HG03280 (cell line): Measurements from ENCODE around the gene LGALS9.
A peak's percentile ranks its signal among the peaks of the same experiment; 100 is the strongest.

Experiments
- ATAC-seq: cut with Tn5 transposase; IDR thresholded peaks from one replicate; pipeline ENCODE4 v1.9.1; 2021; ENCODE audit warnings: mild to moderate bottlenecking, moderate library complexity; ENCODE audit not compliant: unreplicated experiment

The LGALS9 gene

GRCh38 chr17:27630607-27631410, at the start of gene LGALS9:
Gene LGALS9 (plus strand): TSS chr17:27631188. CDS start chr17:27631266, 78 bp downstream.
- ATAC-seq: peak; percentile 37

- no peak for ATAC-seq
Measured at GRCh38 chr17:27582696-27583095, 48.3 kb upstream of the LGALS9 start.

GRCh38 chr17:27585153-27585681, 45.8 kb upstream of the LGALS9 start:
- no peak for ATAC-seq

- no peak for ATAC-seq
Measured at GRCh38 chr17:27585792-27586191, 45.2 kb upstream of the LGALS9 start.

- ATAC-seq: no peak
Measured at GRCh38 chr17:27586203-27586721, 44.7 kb upstream of the LGALS9 start.

GRCh38 chr17:27588354-27588753, 42.6 kb upstream of the LGALS9 start:
- no peak for ATAC-seq

GRCh38 chr17:27590864-27591263, 40.1 kb upstream of the LGALS9 start:
- ATAC-seq: no peak

- no peak for ATAC-seq
Measured at GRCh38 chr17:27591986-27592385, 39.0 kb upstream of the LGALS9 start.

- ATAC-seq: no peak
Measured at GRCh38 chr17:27593232-27593856, 37.6 kb upstream of the LGALS9 start.

- no peak for ATAC-seq
Measured at GRCh38 chr17:27593857-27594255, 37.1 kb upstream of the LGALS9 start.

- ATAC-seq: no peak
Measured at GRCh38 chr17:27595208-27595607, 35.8 kb upstream of the LGALS9 start.

- no peak for ATAC-seq
Measured at GRCh38 chr17:27596096-27596495, 34.9 kb upstream of the LGALS9 start.

- ATAC-seq: no peak
Measured at GRCh38 chr17:27596566-27597187, 34.3 kb upstream of the LGALS9 start.

- ATAC-seq: no peak
Measured at GRCh38 chr17:27597188-27597580, 33.8 kb upstream of the LGALS9 start.

- ATAC-seq: no peak
Measured at GRCh38 chr17:27597783-27598320, 33.1 kb upstream of the LGALS9 start.

GRCh38 chr17:27598337-27599050, 32.5 kb upstream of the LGALS9 start:
- no peak for ATAC-seq

GRCh38 chr17:27600471-27600870, 30.5 kb upstream of the LGALS9 start:
- no peak for ATAC-seq

GRCh38 chr17:27601069-27601974, 29.7 kb upstream of the LGALS9 start:
- ATAC-seq: no peak

GRCh38 chr17:27601975-27602302, 29.0 kb upstream of the LGALS9 start:
- no peak for ATAC-seq
